Neural progenitor cell (in vitro differentiated cells): ENCODE measurements around the gene SHLD1.
"Not testable (repeated sequence)": the region's sequence is repeated elsewhere in the genome, so short reads cannot be mapped to it uniquely, and the experiment has no call there.

Experiments used
- CTCF ChIP-seq: fragments of 200-600 bp; sonication (generic); IDR thresholded peaks from 2 replicates; pipeline ENCODE4 v1.5.1; 2017; ENCODE audit warnings: antibody characterized with exemption, mild to moderate bottlenecking
- EZH2phosphoT487 ChIP-seq: fragments of 200-600 bp; sonication (generic); IDR thresholded peaks from 2 replicates; pipeline ENCODE4 v1.6.1; 2017; ENCODE audit warnings: antibody characterized with exemption

- TF ChIP-seq CTCF, EZH2phosphoT487: not testable (repeated sequence)
Measured at GRCh38 chr20:5781367-5781766, 31.2 kb downstream of the SHLD1 start.
